IgD-negative memory B cell (primary cell): Measurements from ENCODE around the gene MYO1C. TPM values are rescaled to one million over a fixed set of nuclear protein-coding genes. Genes with fewer than 3 reads are reported as not detected.

Source experiments
- H3K27ac Mint-ChIP-seq, 3 donors: one replicate each; pipeline ENCODE4 v1.8.0; 2020 to 2022; ENCODE audit warnings: mild to moderate bottlenecking in 3 of 3, mixed read lengths in 3 of 3, moderate library complexity in 1 of 3
- H3K27me3 Mint-ChIP-seq: one replicate; pipeline ENCODE4 v1.8.0; 2021; ENCODE audit warnings: mixed read lengths
- H3K36me3 Mint-ChIP-seq: one replicate; pipeline ENCODE4 v1.8.0; 2020; ENCODE audit warnings: mild to moderate bottlenecking, mixed read lengths
- H3K4me1 Mint-ChIP-seq, 3 donors: one replicate each; pipeline ENCODE4 v1.8.0; 2020 to 2022; ENCODE audit warnings: mixed read lengths in 3 of 3, mild to moderate bottlenecking in 1 of 3
- H3K4me3 Mint-ChIP-seq, 4 donors: one replicate each; pipeline ENCODE4 v1.8.0; 2020 to 2022; ENCODE audit warnings: mild to moderate bottlenecking in 4 of 4, mixed read lengths in 4 of 4, moderate library complexity in 3 of 4
- H3K9me3 Mint-ChIP-seq, 3 donors: one replicate each; pipeline ENCODE4 v1.8.0; 2020 to 2021; ENCODE audit warnings: mixed read lengths in 3 of 3, mild to moderate bottlenecking in 1 of 3
- polyA plus RNA-seq: library from polyadenylated mRNA; unstranded; fragments of 300-500 nt; fragmentation: Illumina TruSeq; gene quantifications from one replicate; pipeline ENCODE4 v1.2.3, GENCODE V29; 2021

MYO1C gene
- polyA plus RNA-seq, 1 donor from 2014 or later, result 29.6 TPM

DNA sequence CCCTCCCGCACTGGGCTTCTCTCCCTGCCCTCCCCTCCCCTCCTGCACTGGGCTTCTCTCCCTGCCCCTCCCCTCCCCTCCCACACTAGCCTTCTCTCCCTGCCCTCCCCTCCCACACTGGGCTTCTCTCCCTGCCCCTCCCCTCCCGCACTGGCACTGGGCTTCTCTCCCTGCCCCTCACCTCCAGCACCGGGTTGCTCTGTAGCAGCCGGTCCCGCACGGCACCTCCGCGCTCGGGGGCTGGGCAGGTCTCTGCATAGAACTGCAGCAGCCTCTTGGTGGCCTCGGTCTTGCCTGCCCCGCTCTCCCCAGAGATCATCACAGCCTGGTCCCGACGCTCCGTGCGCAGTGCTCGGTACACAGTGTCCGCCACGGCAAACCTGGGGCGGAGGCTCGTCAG, 9.8 kb downstream of the MYO1C start:
- peaks cover 0 to 13% (median 8%) of the 10 kb centered on the region in 3 donors for H3K4me1 Mint-ChIP-seq
- H3K4me3 Mint-ChIP-seq, result peak overlapping the region in 1 of 4 donors; percentile 91
- H3K27ac Mint-ChIP-seq, result peak overlapping the region in 1 of 3 donors; percentile 53
- H3K27me3 Mint-ChIP-seq, result no peaks in the 10 kb centered on the region
- no peaks in the 10 kb centered on the region for H3K36me3 Mint-ChIP-seq
- peaks cover 0 to 1% (median 0%) of the 10 kb centered on the region in 3 donors for H3K9me3 Mint-ChIP-seq

DNA sequence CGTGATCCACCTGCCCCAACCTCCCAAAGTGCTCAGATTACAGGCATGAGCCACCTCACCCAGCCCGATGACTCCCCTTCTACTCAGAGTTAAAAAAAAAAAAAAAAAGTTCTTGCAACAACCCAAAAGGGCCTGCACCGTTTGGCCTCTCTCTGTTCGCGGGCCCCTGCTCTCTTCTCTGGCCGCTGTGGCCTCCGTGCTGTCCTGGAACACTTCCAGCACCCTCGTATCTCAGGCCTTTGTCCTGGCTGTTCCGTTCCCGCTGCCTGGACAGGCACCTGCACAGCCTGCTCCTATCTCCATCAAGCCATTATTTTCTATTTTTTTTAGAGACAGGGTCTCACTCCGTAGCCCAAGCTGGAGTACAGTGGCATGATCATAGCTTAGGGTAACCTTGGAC, 10.8 kb downstream of the MYO1C start:
- Mint-ChIP-seq H3K27me3 (no peaks in the 10 kb centered on the region), H3K4me3 (no peak overlapping the region), H3K27ac (no peak overlapping the region), H3K36me3 (no peaks in the 10 kb centered on the region), H3K9me3 (peaks cover 0 to 1% (median 0%) of the 10 kb centered on the region in 3 donors), H3K4me1 (peaks cover 0 to 8% (median 4%) of the 10 kb centered on the region in 3 donors)

DNA sequence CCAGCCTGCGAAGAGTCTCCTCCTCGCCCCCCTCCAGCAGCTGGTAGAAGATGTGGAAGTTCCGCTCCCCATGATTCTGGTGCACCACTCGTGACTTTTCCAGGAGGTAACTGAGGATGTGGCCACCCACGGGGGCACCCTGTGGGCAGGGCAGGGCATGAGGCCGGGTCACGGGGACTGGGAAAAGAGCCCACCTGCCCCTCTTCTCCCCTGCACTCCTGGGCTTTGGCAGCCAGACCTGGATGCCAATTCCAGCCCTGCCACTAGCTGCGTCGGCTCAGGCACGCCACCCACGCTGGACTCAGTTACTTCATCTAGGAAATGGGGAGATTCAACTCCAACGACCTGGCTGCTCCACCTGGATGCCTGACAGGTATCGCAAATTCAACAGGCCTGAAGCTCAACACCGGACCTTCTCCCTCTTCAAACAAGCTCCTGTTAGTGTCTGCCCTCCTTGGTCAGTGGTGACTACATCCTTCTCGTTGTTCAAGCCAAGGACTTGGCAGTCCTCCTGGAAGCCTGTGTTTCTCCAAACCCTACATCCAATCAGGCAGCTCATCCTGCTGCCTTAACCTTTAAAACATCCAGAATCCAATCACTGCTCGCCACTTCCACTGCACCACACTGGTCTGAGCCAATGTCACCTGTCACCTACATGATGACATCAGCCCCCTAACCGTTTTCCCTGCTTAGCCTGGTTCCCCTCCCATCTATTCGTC, 11.6 kb downstream of the MYO1C start:
- H3K4me3 Mint-ChIP-seq, result no peak overlapping the region
- peaks cover 0 to 1% (median 0%) of the 10 kb centered on the region in 3 donors for H3K9me3 Mint-ChIP-seq
- H3K27ac Mint-ChIP-seq, result peak overlapping the region in 2 of 3 donors; percentile 59 to 78
- H3K36me3 Mint-ChIP-seq, result no peaks in the 10 kb centered on the region
- H3K4me1 Mint-ChIP-seq, result peaks cover 5 to 8% (median 6%) of the 10 kb centered on the region in 3 donors
- no peaks in the 10 kb centered on the region for H3K27me3 Mint-ChIP-seq

DNA sequence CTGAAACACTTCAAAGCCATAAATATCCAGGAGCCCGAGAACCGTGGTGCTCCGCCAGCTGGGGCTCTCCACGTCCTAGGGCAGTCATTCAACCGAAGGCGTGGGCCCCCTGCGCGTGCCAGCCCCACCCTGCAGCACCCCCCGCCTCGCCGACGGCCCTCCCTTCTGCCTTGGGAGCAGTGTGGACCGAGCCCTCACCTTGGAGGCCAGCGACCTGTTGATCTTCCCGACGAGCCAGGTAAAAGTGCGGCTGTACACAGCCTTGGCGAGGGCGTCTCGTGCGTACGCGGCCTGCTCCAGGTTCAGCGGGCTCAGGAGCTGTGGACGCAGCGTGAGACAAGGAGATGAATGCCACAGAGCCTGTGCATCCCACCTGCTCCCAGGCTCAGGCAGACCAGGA, 14.1 kb downstream of the MYO1C start:
- peak overlapping the region in 1 of 4 donors; percentile 52 for H3K4me3 Mint-ChIP-seq
- no peaks in the 10 kb centered on the region for H3K27me3 Mint-ChIP-seq
- peaks cover 0 to 1% (median 0%) of the 10 kb centered on the region in 3 donors for H3K9me3 Mint-ChIP-seq
- no peaks in the 10 kb centered on the region for H3K36me3 Mint-ChIP-seq
- no peak overlapping the region for H3K27ac Mint-ChIP-seq
- H3K4me1 Mint-ChIP-seq, result peaks cover 19 to 22% (median 22%) of the 10 kb centered on the region in 3 donors

DNA sequence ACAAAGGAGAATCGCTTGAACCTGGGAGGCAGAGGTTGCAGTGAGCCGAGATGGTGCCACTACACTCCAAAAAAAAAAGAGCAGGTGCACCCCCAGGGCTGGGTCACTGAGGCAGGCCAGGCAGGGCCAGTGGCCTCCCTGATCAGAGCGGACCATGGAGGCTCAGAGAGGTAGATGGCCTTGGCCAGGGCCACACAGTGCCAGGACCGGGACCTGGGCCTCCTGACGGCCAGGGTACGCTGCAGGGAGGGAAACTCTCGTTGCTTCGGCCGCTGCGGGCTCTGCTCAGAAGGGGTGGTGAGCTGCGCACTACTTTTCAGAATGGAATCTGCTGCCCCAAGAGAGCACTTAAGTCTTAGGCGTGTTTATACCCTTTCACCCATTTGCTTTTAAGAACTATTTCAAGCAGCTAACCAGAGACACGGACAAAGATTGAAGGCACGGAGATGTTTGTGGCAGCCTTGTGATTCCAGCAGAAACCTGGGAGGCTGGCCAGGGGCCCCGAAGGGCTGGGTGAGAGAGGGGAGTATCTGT, 17.1 kb downstream of the MYO1C start:
- no peaks in the 10 kb centered on the region for H3K9me3 Mint-ChIP-seq
- no peaks in the 10 kb centered on the region for H3K27me3 Mint-ChIP-seq
- H3K4me3 Mint-ChIP-seq, result peak overlapping the region in 1 of 4 donors; percentile 65
- H3K27ac Mint-ChIP-seq, result peak overlapping the region in 2 of 3 donors; percentile 70 to 85
- H3K36me3 Mint-ChIP-seq, result peaks cover 2% of the 10 kb centered on the region
- H3K4me1 Mint-ChIP-seq, result peaks cover 19 to 26% (median 20%) of the 10 kb centered on the region in 3 donors

DNA sequence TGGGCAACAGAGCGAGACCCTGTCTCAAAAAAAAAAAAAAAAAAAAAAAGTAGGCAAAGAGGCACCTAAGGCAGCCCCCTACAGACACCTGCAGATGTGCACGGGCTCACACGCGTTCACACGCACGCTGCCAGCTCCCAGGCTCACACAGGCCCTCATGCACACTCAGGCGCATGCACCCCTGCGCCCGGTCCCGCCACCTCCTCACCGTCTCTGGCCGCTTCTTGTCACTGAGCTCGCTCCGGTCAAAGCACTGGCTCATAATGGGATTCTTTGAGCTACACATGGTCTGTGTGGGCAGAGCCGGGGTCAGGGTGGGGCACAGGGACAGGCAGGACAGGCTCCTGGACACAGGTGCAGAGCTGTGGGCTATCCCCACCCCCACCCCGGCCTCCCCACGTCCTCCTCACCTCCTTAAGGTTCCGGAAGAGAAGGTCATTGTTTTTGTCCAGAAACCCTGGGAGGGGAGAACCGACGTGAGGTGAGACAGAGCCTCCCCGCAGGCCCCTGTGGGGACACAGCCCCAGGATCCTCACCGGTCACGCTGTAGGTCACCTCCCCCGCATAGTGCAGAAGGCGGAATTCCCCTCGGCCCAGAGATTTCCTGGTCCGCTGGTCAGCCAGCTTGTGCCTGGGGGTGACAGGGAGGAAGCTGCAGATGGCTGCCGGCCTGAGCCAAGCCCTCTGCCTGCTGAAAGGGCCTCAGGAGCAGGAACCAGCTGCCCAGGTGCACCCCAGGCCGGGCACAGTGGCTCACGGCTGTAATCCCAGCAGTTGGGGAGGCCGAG, 17.9 kb downstream of the MYO1C start:
- Mint-ChIP-seq H3K4me3 (peak overlapping the region in 2 of 4 donors; percentile 65 to 73), H3K9me3 (no peaks in the 10 kb centered on the region), H3K36me3 (peaks cover 3% of the 10 kb centered on the region), H3K27ac (peak overlapping the region; percentile 70 to 90 (median 85)), H3K27me3 (no peaks in the 10 kb centered on the region), H3K4me1 (peaks cover 19 to 26% (median 20%) of the 10 kb centered on the region in 3 donors)

DNA sequence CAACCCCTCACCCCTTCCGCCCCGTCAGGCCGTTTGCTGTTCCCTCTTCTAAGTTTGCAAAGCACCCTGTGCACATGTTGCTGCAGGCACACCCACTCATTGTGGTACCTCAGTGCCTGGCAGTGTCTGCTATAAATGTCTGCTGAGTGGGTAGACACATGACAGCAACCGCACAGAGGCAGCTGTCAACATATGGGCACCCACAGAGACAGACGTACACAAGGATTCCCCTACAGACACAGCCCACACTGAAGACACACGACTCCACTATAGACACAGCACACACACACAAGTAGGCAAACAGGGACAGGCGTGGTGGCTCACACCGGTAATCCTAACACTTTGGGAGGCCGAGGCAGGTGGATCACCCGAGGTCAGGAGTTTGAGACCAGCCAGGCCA, 18.6 kb downstream of the MYO1C start:
- H3K4me1 Mint-ChIP-seq, result peaks cover 19 to 26% (median 20%) of the 10 kb centered on the region in 3 donors
- peak overlapping the region; percentile 54 to 85 (median 70) for H3K27ac Mint-ChIP-seq
- peak overlapping the region; percentile 7 to 58 (median 28) for H3K4me3 Mint-ChIP-seq

DNA sequence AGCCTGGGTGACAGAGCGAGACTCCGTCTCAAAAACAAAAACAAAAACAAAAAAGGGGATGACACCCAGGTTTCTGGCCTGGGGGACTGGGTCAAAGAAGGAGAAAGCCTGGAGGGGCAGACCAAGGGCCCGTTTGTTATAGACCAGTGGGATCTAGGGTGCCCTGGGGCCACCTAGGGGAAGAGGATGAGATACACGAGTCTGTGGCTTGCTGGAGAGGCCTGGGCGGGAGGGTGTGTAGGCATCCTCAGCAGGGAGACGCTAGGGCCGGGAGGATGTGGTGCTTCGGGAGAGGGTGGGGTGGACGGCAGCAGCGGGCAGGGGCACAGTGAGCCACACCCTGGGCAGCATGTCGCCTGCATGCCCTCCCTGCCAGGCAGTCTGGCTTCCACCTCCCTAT, 19.3 kb downstream of the MYO1C start:
- H3K9me3 Mint-ChIP-seq, result no peaks in the 10 kb centered on the region
- peak overlapping the region in 2 of 3 donors; percentile 68 to 85 for H3K27ac Mint-ChIP-seq
- H3K4me1 Mint-ChIP-seq, result peaks cover 19 to 26% (median 20%) of the 10 kb centered on the region in 3 donors
- H3K36me3 Mint-ChIP-seq, result peaks cover 8% of the 10 kb centered on the region
- H3K27me3 Mint-ChIP-seq, result no peaks in the 10 kb centered on the region
- H3K4me3 Mint-ChIP-seq, result no peak overlapping the region

More for the DNA sequence above, 18.6 kb downstream of the MYO1C start:
- Mint-ChIP-seq H3K36me3 (peaks cover 7% of the 10 kb centered on the region), H3K27me3 (no peaks in the 10 kb centered on the region), H3K9me3 (no peaks in the 10 kb centered on the region)

DNA sequence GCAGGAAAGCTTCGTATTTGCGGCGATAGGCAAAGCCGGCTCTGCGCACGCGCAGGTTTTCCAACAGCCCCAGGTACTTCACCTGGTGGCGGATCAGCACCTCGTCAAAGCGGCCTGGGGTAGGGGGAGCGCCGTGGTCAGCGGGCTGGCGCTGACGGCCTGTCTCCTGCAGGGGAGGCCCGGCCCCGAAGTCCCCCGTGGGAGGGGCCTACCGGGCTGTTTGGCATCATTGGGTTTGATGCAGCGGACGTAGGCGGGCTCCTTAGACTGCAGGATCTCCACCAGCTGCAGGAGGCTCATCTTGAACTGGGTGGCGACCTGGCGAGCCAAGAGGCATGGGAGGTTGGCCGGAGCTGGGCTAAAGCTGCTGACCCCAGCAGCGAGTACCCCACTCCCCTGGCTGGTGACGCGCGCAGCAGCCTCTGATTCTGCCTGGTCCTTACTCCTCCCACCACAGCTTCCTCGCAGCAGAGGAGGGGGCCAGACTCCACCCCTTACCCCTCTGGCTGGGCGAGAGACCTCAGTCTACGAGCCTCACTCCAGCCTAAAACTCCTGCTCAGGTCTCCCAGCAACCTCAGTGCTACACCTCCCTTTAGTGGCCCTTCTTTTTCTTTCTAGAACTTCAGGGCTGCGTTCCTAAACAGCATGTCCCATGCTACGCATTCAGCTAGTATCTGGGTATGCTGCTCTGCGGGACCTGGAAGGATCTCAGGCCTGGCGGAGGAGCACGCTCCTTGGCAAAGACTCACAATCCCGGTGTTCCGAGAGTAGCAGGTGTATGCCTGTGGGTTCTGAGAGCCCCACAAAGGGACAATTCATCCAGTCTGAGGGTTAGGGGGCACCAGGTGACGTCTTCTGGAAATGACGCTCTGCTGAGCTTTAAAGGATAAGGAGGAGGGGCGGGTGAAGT, 20.3 kb downstream of the MYO1C start:
- Mint-ChIP-seq H3K4me1 (peaks cover 19 to 26% (median 20%) of the 10 kb centered on the region in 3 donors), H3K4me3 (no peak overlapping the region)

DNA sequence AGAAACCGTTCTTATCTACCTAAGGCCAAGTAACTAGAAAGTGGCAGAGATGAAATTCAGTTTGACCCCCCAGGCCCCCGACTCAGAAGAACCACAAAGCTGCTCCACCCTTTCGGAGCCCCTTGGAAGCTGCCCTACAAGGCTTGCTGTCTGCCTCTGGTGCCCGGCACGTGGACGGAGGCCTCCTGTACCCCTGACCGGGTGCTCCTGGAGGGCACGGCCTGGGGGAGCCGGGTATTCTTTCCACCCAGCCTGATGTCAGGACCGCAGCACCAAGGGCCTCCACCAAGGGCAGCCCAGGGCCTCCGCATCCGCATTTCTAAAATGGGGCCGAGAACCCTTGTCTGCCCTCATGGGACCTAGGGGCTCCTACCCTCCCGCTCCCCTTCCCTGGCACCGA, 21.0 kb downstream of the MYO1C start:
- Mint-ChIP-seq H3K9me3 (no peaks in the 10 kb centered on the region), H3K4me3 (no peak overlapping the region), H3K4me1 (peaks cover 17 to 25% (median 20%) of the 10 kb centered on the region in 3 donors), H3K36me3 (peaks cover 10% of the 10 kb centered on the region), H3K27ac (peak overlapping the region in 1 of 3 donors; percentile 18), H3K27me3 (no peaks in the 10 kb centered on the region)

More for the DNA sequence above, 20.3 kb downstream of the MYO1C start:
- Mint-ChIP-seq H3K27ac (peak overlapping the region in 2 of 3 donors; percentile 35 to 68), H3K9me3 (no peaks in the 10 kb centered on the region), H3K27me3 (no peaks in the 10 kb centered on the region), H3K36me3 (peaks cover 10% of the 10 kb centered on the region)

DNA sequence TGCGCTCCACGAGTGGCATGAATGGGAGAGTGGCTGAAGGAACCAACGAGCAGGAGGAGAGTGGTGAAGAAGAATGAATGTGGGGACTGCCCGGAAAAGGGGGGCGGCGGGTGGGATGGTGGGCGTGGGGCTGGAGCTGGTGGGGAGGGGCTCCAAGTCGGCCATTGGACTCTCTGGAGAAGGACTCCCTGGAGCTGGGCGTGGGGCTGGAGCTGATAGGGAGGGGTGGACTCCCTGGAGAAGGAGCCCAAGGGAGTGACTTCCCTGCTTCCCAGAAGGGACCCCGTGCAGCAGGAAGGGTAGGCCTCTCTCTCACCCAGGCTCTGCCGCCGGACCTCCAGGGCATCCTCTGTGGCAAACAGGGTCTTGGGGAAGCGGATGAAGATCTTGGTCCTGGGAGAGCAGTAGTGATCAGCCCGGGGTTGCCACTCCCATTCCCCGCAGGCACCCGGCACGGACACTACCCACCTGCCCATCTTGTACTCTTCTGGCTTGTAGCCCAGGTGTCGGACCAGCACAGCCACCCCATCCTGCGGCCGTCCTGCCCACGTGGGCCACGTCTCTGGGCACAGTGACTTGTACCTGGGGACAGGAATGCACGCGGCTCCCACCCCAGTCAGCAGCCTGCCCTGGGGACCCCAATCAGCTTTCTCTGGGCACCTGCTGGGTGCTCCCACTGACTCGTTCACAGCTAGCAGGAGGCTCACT, 21.6 kb downstream of the MYO1C start:
- H3K27me3 Mint-ChIP-seq, result no peaks in the 10 kb centered on the region
- peak overlapping the region in 1 of 3 donors; percentile 18 for H3K27ac Mint-ChIP-seq
- no peaks in the 10 kb centered on the region for H3K9me3 Mint-ChIP-seq
- no peak overlapping the region for H3K4me3 Mint-ChIP-seq
- H3K36me3 Mint-ChIP-seq, result peaks cover 10% of the 10 kb centered on the region
- H3K4me1 Mint-ChIP-seq, result peaks cover 14 to 24% (median 20%) of the 10 kb centered on the region in 3 donors

DNA sequence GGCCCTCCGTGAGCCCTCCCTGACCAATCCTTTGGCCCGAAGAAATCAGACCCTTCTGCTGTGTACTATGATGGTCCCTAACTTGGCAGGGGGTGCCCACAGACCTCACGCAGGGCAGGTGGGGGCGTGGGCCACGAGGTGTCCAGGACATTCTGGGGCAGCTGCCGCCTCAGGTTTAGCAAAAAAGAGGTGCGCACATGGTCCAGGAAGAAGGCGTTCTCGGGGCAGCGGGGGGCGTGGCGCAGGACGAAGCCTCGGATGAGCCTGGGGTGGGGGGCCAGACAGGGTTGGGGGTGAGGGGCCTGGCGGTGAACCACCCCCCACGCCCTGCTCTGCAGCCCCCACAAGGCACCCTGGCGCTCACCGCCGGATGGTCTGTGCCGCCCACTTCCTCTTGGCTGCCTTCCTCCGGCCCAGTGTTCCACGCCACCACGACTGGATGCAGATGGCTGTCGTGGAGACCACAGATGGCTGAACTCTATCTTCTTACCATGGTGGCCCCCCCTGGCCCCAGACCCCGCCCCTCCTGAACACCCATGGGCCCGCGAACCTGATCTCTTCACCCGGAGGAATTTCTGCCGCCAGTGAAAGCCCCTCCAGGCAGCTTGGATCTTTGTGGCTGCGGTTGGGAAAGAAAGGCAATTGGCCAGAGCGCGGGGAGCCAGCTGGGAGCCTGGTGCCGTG, 22.3 kb downstream of the MYO1C start:
- Mint-ChIP-seq H3K27ac (no peak overlapping the region), H3K9me3 (no peaks in the 10 kb centered on the region), H3K27me3 (no peaks in the 10 kb centered on the region), H3K36me3 (peaks cover 10% of the 10 kb centered on the region), H3K4me1 (peaks cover 9 to 20% (median 18%) of the 10 kb centered on the region in 3 donors), H3K4me3 (no peak overlapping the region)

DNA sequence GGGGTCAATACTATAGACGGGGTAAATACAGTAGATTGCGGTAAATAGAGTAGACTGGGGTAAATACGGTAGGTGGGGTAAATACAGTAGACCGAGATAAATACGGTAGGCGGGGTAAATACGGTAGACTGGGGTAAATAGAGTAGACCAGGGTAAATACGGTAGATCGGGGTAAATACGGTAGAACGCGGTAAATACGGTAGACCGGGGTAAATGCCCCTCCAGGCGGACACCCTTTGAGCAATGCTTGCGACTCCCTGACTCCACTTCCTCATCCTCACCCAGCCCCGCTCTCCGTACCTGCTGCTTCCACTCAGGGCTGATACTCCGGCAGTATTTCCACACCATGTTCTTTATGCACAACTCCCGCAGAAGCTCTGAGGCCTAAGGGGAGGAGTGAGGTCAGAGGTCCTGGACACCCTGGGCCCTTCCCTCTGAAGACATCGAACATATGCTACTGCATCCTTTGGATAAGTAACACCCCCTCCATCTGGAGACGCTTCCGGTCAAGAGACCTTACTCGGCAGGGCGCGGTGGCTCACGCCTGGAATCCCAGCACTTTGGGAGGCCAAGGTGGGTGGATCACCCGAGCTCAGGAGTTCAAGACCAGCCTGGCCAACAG, 23.1 kb downstream of the MYO1C start:
- Mint-ChIP-seq H3K27ac (no peak overlapping the region), H3K4me1 (peaks cover 5 to 11% (median 10%) of the 10 kb centered on the region in 3 donors), H3K27me3 (no peaks in the 10 kb centered on the region)

More for the DNA sequence above, 23.1 kb downstream of the MYO1C start:
- H3K9me3 Mint-ChIP-seq, result no peaks in the 10 kb centered on the region
- peaks cover 10% of the 10 kb centered on the region for H3K36me3 Mint-ChIP-seq
- H3K4me3 Mint-ChIP-seq, result no peak overlapping the region
